ENCODE measurements around the gene OPRM1.

GRCh38 chr6:154266560-154267099, 227.6 kb downstream of the OPRM1 start:
- no peak for TF ChIP-seq SIN3A (IDR thresholded peaks at IDR 0.05; ENCODE audit: borderline replicate concordance, insufficient read depth, low read length)
- no peak for TF ChIP-seq POLR2AphosphoS5 (IDR thresholded peaks at IDR 0.05; ENCODE audit: low read depth, low read length)
